Endothelial cell of umbilical vein (primary cell): ENCODE measurements around the gene STOML1. TPM values are rescaled to one million over a fixed set of nuclear protein-coding genes. Genes with fewer than 3 reads are reported as not detected.

Experiments
- BruUV-seq: library from RNA; stranded (reverse); fragments of 400-500 nt; replicated peaks from 2 replicates; lab custom pipeline; 2021; lab: Mats Ljungman, UMichigan
- CTCF ChIA-PET: fragments of 300-600, 350-600 bp; sonication (Branson Sonifier 250); formaldehyde crosslinking; loops from one replicate; lab custom pipeline; 2021; ENCODE audit warnings: antibody characterized with exemption, inconsistent platforms; lab: Charles Lee
- POLR2A ChIA-PET: fragments of 300-600, 350-600 bp; sonication (Branson Sonifier 250); formaldehyde crosslinking; loops from one replicate; lab custom pipeline; 2021; ENCODE audit warnings: antibody characterized with exemption, inconsistent platforms; lab: Charles Lee
- DNase-seq: peaks from one replicate; pipeline ENCODE4 v3.0.0-alpha.2; 2011; ENCODE audit warnings: low read depth, low spot score
- FAIRE-seq: peaks from 2 replicates; lab custom pipeline; 2011; peaks lifted over from hg19 to GRCh38; lab: Jason Lieb, UNC
- H2AFZ ChIP-seq: 2 replicates; pipeline ENCODE4 v1.6.0; 2012; ENCODE audit warnings: low read depth, low read length, control low read depth, inconsistent platforms
- H3K27ac ChIP-seq: 2 replicates; pipeline ENCODE4 v1.5.1; 2011; ENCODE audit warnings: low read depth, mild to moderate bottlenecking, control low read depth, low read length, moderate library complexity; ENCODE audit not compliant: insufficient read depth
- H3K27me3 ChIP-seq, 2 experiments: 2 replicates each; pipeline versions ENCODE4 v1.6.0 to v1.6.1; 2011; ENCODE audit warnings: low read length in 2 of 2, mixed read lengths in 1 of 2; ENCODE audit not compliant: control insufficient read depth in 2 of 2, insufficient read depth in 2 of 2
- H3K36me3 ChIP-seq, 2 experiments: 2 replicates in 1 of 2; 3 replicates in 1 of 2; pipeline ENCODE4 v1.5.1; 2011; ENCODE audit warnings: low read length in 2 of 2, mild to moderate bottlenecking in 1 of 2, moderate library complexity in 1 of 2; ENCODE audit not compliant: control insufficient read depth in 2 of 2, insufficient read depth in 2 of 2; ENCODE audit errors: extremely low read depth in 1 of 2
- H3K4me1 ChIP-seq: 3 replicates; pipeline ENCODE4 v1.5.1; 2011; ENCODE audit warnings: mild to moderate bottlenecking, low read length; ENCODE audit not compliant: control insufficient read depth, insufficient read depth; ENCODE audit errors: extremely low read depth
- H3K4me2 ChIP-seq: 2 replicates; pipeline ENCODE4 v1.6.1; 2011; ENCODE audit warnings: low read length, control low read depth, mixed read lengths; ENCODE audit not compliant: insufficient read depth
- H3K4me3 ChIP-seq, 3 experiments: fragments of 200-600 bp in 1 of 3; sonication (generic), shearing (Covaris generic) in 1 of 3; replicated peaks in 1 of 3; 2 replicates each; pipeline ENCODE4 v1.5.1; 2011 to 2016; ENCODE audit warnings: control low read depth in 3 of 3, low read length in 3 of 3, mild to moderate bottlenecking in 2 of 3, inconsistent platforms in 1 of 3, low read depth in 1 of 3, moderate library complexity in 1 of 3; ENCODE audit not compliant: insufficient read depth in 1 of 3
- H3K79me2 ChIP-seq: 2 replicates; pipeline ENCODE4 v1.6.0; 2012; ENCODE audit warnings: low read length, inconsistent platforms; ENCODE audit not compliant: control insufficient read depth, insufficient read depth
- H3K9ac ChIP-seq: replicated peaks from 2 replicates; pipeline ENCODE3; 2011; ENCODE audit warnings: low read length, control low read depth; ENCODE audit not compliant: insufficient read depth; ENCODE audit errors: extremely low read depth
- H3K9me1 ChIP-seq: replicated peaks from 3 replicates; pipeline ENCODE4 v1.6.0; 2011; ENCODE audit warnings: mild to moderate bottlenecking, low read length; ENCODE audit not compliant: control insufficient read depth, insufficient read depth; ENCODE audit errors: extremely low read depth
- H3K9me3 ChIP-seq: replicated peaks from 2 replicates; pipeline ENCODE4 v1.5.1; 2012; ENCODE audit warnings: low read length, inconsistent platforms; ENCODE audit not compliant: control insufficient read depth, insufficient read depth
- H4K20me1 ChIP-seq: replicated peaks from 2 replicates; pipeline ENCODE3; 2011; ENCODE audit warnings: mild to moderate bottlenecking, low read length; ENCODE audit not compliant: control insufficient read depth, insufficient read depth; ENCODE audit errors: extremely low read depth
- CTCF ChIP-seq, 2 donors: IDR thresholded peaks; 1 replicate in 1 of 2; 2 replicates in 1 of 2; pipeline ENCODE4 v1.5.1; 2011; ENCODE audit warnings: low read length in 2 of 2, mild to moderate bottlenecking in 2 of 2, moderate library complexity in 2 of 2, control low read depth in 1 of 2, inconsistent platforms in 1 of 2, low read depth in 1 of 2; ENCODE audit not compliant: insufficient read depth in 1 of 2; ENCODE audit errors: extremely low read depth in 1 of 2
- EZH2 ChIP-seq: IDR thresholded peaks from 2 replicates; pipeline ENCODE4 v1.6.1; 2012; ENCODE audit warnings: borderline replicate concordance, low read depth, mild to moderate bottlenecking, moderate library complexity, low read length, inconsistent platforms; ENCODE audit not compliant: severe bottlenecking
- FOS ChIP-seq: IDR thresholded peaks from 2 replicates; pipeline ENCODE4 v1.6.1; 2011; ENCODE audit warnings: mild to moderate bottlenecking, low read length, moderate library complexity, borderline replicate concordance; ENCODE audit not compliant: insufficient read depth
- GATA2 ChIP-seq: IDR thresholded peaks from 2 replicates; pipeline ENCODE4 v1.7.0; 2011; ENCODE audit warnings: low read depth, mild to moderate bottlenecking, moderate library complexity, mixed read lengths, low read length; ENCODE audit not compliant: insufficient read length, insufficient read depth
- JUN ChIP-seq: IDR thresholded peaks from 2 replicates; pipeline ENCODE4 v1.6.1; 2011; ENCODE audit warnings: borderline replicate concordance, low read depth; ENCODE audit not compliant: insufficient read length, insufficient read depth
- MAX ChIP-seq: IDR thresholded peaks from 2 replicates; pipeline ENCODE4 v1.6.1; 2011; ENCODE audit not compliant: insufficient read depth, insufficient read length
- MYC ChIP-seq: IDR thresholded peaks from one replicate; pipeline ENCODE4 v1.6.1; 2011; ENCODE audit warnings: mild to moderate bottlenecking, low read depth, low read length
- POLR2A ChIP-seq: IDR thresholded peaks from 2 replicates; pipeline ENCODE4 v1.6.1; 2012; ENCODE audit warnings: low read depth, mild to moderate bottlenecking, control low read depth, low read length
- POLR2AphosphoS5 ChIP-seq: IDR thresholded peaks from 2 replicates; pipeline ENCODE4 v1.6.1; 2012; ENCODE audit warnings: low read depth, mild to moderate bottlenecking, control low read depth, low read length, moderate library complexity; ENCODE audit not compliant: insufficient read depth
- dilution Hi-C: fragments of 300-500 bp; cut with MboI; formaldehyde crosslinking; loops from one replicate; pipeline ENCODE4 v1.15.0; 2019; ENCODE audit warnings: low sequenced_read_pairs; ENCODE audit not compliant: extremely low pct_ligation_motif_present
- intact Hi-C: fragments of 100-400 bp; cut with micrococcal nuclease; formaldehyde crosslinking; loops from one replicate; pipeline ENCODE4 v1.10.0; 2022
- polyA plus RNA-seq, 4 experiments: library from polyadenylated mRNA; depleted of rRNA in 3 of 4; stranded (reverse) in 3 of 4; unstranded in 1 of 4; fragments of >200 nt; gene quantifications; 2 replicates each; pipeline versions ENCODE4 v1.2.1 to v1.2.3, GENCODE V29; 2011 to 2012; ENCODE audit warnings: missing spikeins in 1 of 4
- total RNA-seq: library from RNA; stranded (reverse); gene quantifications from 2 replicates; pipeline ENCODE4 v1.2.3, GENCODE V29; 2021

The STOML1 gene
- total and polyA plus RNA-seq, 2 donors (not counting 3 experiments of a cell fraction or from before 2014, with no cell fraction given), result 12.9 to 15.4 TPM

GRCh38 chr15:74041311-74041756, 49.2 kb upstream of the STOML1 start:
- no peak for FAIRE-seq
- dilution Hi-C loops, result no loop called here
- H3K4me2 ChIP-seq, result no peak overlapping the region

More at GRCh38 chr15:74041311-74041756, 49.2 kb upstream of the STOML1 start:
- Histone ChIP-seq H2AFZ (no peak overlapping the region), H3K4me1 (peaks cover 9% of the 10 kb centered on the region), H3K4me3 (no peak overlapping the region), H3K9me1 (no peaks in the 10 kb centered on the region), H3K27me3 (no peaks in the 10 kb centered on the region), H3K9ac (no peak overlapping the region), H3K36me3 (no peaks in the 10 kb centered on the region), H3K9me3 (no peaks in the 10 kb centered on the region), H3K27ac (no peak overlapping the region), H3K79me2 (no peaks in the 10 kb centered on the region), H4K20me1 (no peaks in the 10 kb centered on the region)
- ChIA-PET POLR2A (interaction anchor here (0.6 kb wide), 1 partner anchor 47 kb away, joined by 3 read pairs; the partner anchor contains the start of gene PML), CTCF (interaction anchor here (1.0 to 15.1 kb wide), 8 partner anchors 8 to 90 kb away, joined by 3 to 651 read pairs (median 8); partner anchors contain the start of gene PML)
- DNase-seq, result no peak
- no TSS peak for BruUV-seq
- TF ChIP-seq MAX (no peak), CTCF (IDR thresholded peaks at IDR 0.05; ENCODE audit: extremely low read depth in 1 of 2, insufficient read depth in 1 of 2, low read depth in 1 of 2, low read length in 2 of 2) (no peak), JUN (no peak), EZH2 (no peak), POLR2A (no peak), GATA2 (no peak), POLR2AphosphoS5 (no peak), FOS (no peak), MYC (no peak)
- intact Hi-C loops, result no loop called here
